ENCODE results near the gene DUXB.

DUXB gene

GRCh38 chr16:75658175-75658574 lies 43.1 kb downstream of the DUXB start:
- DNase-seq: no peak

- DNase-seq: no peak
Measured at GRCh38 chr16:75653922-75654321, 47.3 kb downstream of the DUXB start.

GRCh38 chr16:75648265-75649076 lies 52.8 kb downstream of the DUXB start:
- peak; percentile 80 to 84 for DNase-seq

- peak; percentile 91 to 96 for DNase-seq
Measured at GRCh38 chr16:75647492-75648264, 53.6 kb downstream of the DUXB start, which contains the start of the genes KARS1 and TERF2IP. TSS of gene KARS1 (minus strand) at chr16:75647665. CDS start at chr16:75647639, 26 bp downstream. TSS of gene TERF2IP (plus strand) at chr16:75647773. CDS start at chr16:75647883, 110 bp downstream.

GRCh38 chr16:75647112-75647491 lies 54.2 kb downstream of the DUXB start:
- no peak for DNase-seq

GRCh38 chr16:75644240-75645012 lies 56.8 kb downstream of the DUXB start:
- DNase-seq: no peak

All from stimulated activated CD4-positive, alpha-beta T cell treated with anti-CD3 and anti-CD28 coated beads, Interleukin-4, amount 100 ng/mL, for 4 hours (primary cell).